ENCODE results near the gene DTX4.

Gene DTX4

GRCh38 chr11:59187587-59187986, 15.7 kb downstream of the DTX4 start:
- H3K4me3 ChIP-seq: no peak overlapping the region
- H3K4me2 ChIP-seq: no peak overlapping the region

GRCh38 chr11:59188954-59189353, 17.0 kb downstream of the DTX4 start:
- no peak for TF ChIP-seq Cebpa-rat (IDR thresholded peaks at IDR 0.05)
- Histone ChIP-seq H3K9me3 (no peaks in the 10 kb centered on the region), H3K36me3 (peaks cover 52% of the 10 kb centered on the region; the same call in 1 of the 2 replicates), H3K27ac (no peak overlapping the region), H3K4me2 (no peak overlapping the region), H3K4me1 (peaks cover 8% of the 10 kb centered on the region), H3K9ac (no peak overlapping the region), H4K20me1 (no peaks in the 10 kb centered on the region), H3K4me3 (no peak overlapping the region), H3K27me3 (no peaks in the 10 kb centered on the region)

More at GRCh38 chr11:59187587-59187986, 15.7 kb downstream of the DTX4 start:
- Histone ChIP-seq H3K27ac (no peak overlapping the region), H4K20me1 (no peaks in the 10 kb centered on the region), H3K9me3 (no peaks in the 10 kb centered on the region), H3K4me1 (peaks cover 8% of the 10 kb centered on the region), H3K9ac (no peak overlapping the region), H3K27me3 (no peaks in the 10 kb centered on the region), H3K36me3 (peaks cover 52% of the 10 kb centered on the region; the same call in 1 of the 2 replicates)
- TF ChIP-seq Cebpa-rat (IDR thresholded peaks at IDR 0.05): no peak

GRCh38 chr11:59189986-59190385, 18.1 kb downstream of the DTX4 start:
- Histone ChIP-seq H3K9me3 (no peaks in the 10 kb centered on the region), H3K4me1 (peaks cover 8% of the 10 kb centered on the region), H3K9ac (no peak overlapping the region), H4K20me1 (no peaks in the 10 kb centered on the region), H3K27ac (no peak overlapping the region), H3K4me3 (no peak overlapping the region), H3K4me2 (peak overlapping the region; percentile 21; the same call in 1 of the 2 replicates), H3K27me3 (no peaks in the 10 kb centered on the region), H3K36me3 (peaks cover 59% of the 10 kb centered on the region; the same call in 1 of the 2 replicates)
- TF ChIP-seq Cebpa-rat (IDR thresholded peaks at IDR 0.05): no peak

- H3K4me2 ChIP-seq: no peak overlapping the region
- H3K27ac ChIP-seq: no peak overlapping the region
- H3K36me3 ChIP-seq: peaks cover 62% of the 10 kb centered on the region; the same call in 1 of the 2 replicates
- H4K20me1 ChIP-seq: no peaks in the 10 kb centered on the region
- H3K9me3 ChIP-seq: no peaks in the 10 kb centered on the region
- no peak for TF ChIP-seq Cebpa-rat (IDR thresholded peaks at IDR 0.05)
- H3K9ac ChIP-seq: no peak overlapping the region
- no peaks in the 10 kb centered on the region for H3K27me3 ChIP-seq
- H3K4me1 ChIP-seq: peaks cover 12% of the 10 kb centered on the region
- no peak overlapping the region for H3K4me3 ChIP-seq
Observed at GRCh38 chr11:59191095-59191494, 19.2 kb downstream of the DTX4 start.

GRCh38 chr11:59191890-59192289, 20.0 kb downstream of the DTX4 start:
- Histone ChIP-seq H3K4me1 (peaks cover 16% of the 10 kb centered on the region), H3K9me3 (peaks cover 7% of the 10 kb centered on the region; the same call in 1 of the 2 replicates), H3K9ac (no peak overlapping the region), H3K36me3 (peaks cover 65% of the 10 kb centered on the region), H3K4me3 (no peak overlapping the region), H3K27me3 (no peaks in the 10 kb centered on the region), H3K4me2 (no peak overlapping the region), H4K20me1 (no peaks in the 10 kb centered on the region), H3K27ac (no peak overlapping the region)
- no peak for TF ChIP-seq Cebpa-rat (IDR thresholded peaks at IDR 0.05)

GRCh38 chr11:59192446-59193020, 20.6 kb downstream of the DTX4 start:
- Histone ChIP-seq H3K4me3 (no peak overlapping the region), H3K36me3 (peaks cover 66% of the 10 kb centered on the region), H3K27ac (no peak overlapping the region), H3K4me1 (peaks cover 22% of the 10 kb centered on the region), H3K9me3 (peaks cover 8% of the 10 kb centered on the region; the same call in 1 of the 2 replicates), H3K4me2 (no peak overlapping the region), H4K20me1 (no peaks in the 10 kb centered on the region), H3K27me3 (no peaks in the 10 kb centered on the region), H3K9ac (no peak overlapping the region)
- TF ChIP-seq Cebpa-rat (IDR thresholded peaks at IDR 0.05): no peak

GRCh38 chr11:59193587-59194130, 21.7 kb downstream of the DTX4 start:
- Histone ChIP-seq H3K27me3 (no peaks in the 10 kb centered on the region), H4K20me1 (no peaks in the 10 kb centered on the region), H3K36me3 (peaks cover 66% of the 10 kb centered on the region), H3K4me1 (peaks cover 34% of the 10 kb centered on the region), H3K4me2 (no peak overlapping the region), H3K9ac (no peak overlapping the region), H3K27ac (no peak overlapping the region), H3K9me3 (peaks cover 8% of the 10 kb centered on the region; the same call in 1 of the 2 replicates), H3K4me3 (no peak overlapping the region)
- no peak for TF ChIP-seq Cebpa-rat (IDR thresholded peaks at IDR 0.05)

- Histone ChIP-seq H3K36me3 (peaks cover 50% of the 10 kb centered on the region), H3K27ac (no peak overlapping the region), H3K4me1 (peaks cover 45% of the 10 kb centered on the region), H3K27me3 (no peaks in the 10 kb centered on the region), H3K4me3 (no peak overlapping the region), H4K20me1 (no peaks in the 10 kb centered on the region), H3K4me2 (no peak overlapping the region), H3K9me3 (peaks cover 8% of the 10 kb centered on the region; the same call in 1 of the 2 replicates), H3K9ac (no peak overlapping the region)
- no peak for TF ChIP-seq Cebpa-rat (IDR thresholded peaks at IDR 0.05)
Observed at GRCh38 chr11:59195586-59195985, 23.7 kb downstream of the DTX4 start.

GRCh38 chr11:59196777-59197176, 24.8 kb downstream of the DTX4 start:
- no peaks in the 10 kb centered on the region for H4K20me1 ChIP-seq
- no peak for TF ChIP-seq Cebpa-rat (IDR thresholded peaks at IDR 0.05)
- H3K4me1 ChIP-seq: peaks cover 55% of the 10 kb centered on the region
- no peaks in the 10 kb centered on the region for H3K27me3 ChIP-seq
- no peak overlapping the region for H3K9ac ChIP-seq
- peaks cover 8% of the 10 kb centered on the region; the same call in 1 of the 2 replicates for H3K9me3 ChIP-seq
- H3K4me3 ChIP-seq: no peak overlapping the region
- no peak overlapping the region; the same call in 1 of the 2 replicates for H3K4me2 ChIP-seq
- peaks cover 46% of the 10 kb centered on the region for H3K36me3 ChIP-seq
- no peak overlapping the region for H3K27ac ChIP-seq

- H3K36me3 ChIP-seq: peaks cover 33% of the 10 kb centered on the region
- peaks cover 55% of the 10 kb centered on the region for H3K4me1 ChIP-seq
- peaks cover 8% of the 10 kb centered on the region; the same call in 1 of the 2 replicates for H3K9me3 ChIP-seq
- H3K9ac ChIP-seq: no peak overlapping the region
- peak overlapping the region; percentile 76 for H3K4me2 ChIP-seq
- 0 out of 2 replicates have a peak overlapping the region, but pooled peaks have one; percentile 17 for H3K4me3 ChIP-seq
- H3K27ac ChIP-seq: no peak overlapping the region
- H4K20me1 ChIP-seq: no peaks in the 10 kb centered on the region
- no peaks in the 10 kb centered on the region for H3K27me3 ChIP-seq
- no peak for TF ChIP-seq Cebpa-rat (IDR thresholded peaks at IDR 0.05)
Observed at GRCh38 chr11:59197991-59198390, 26.1 kb downstream of the DTX4 start.
